ENCODE results near the gene SAP30BP.
"Not testable (repeated sequence)": the region's sequence is repeated elsewhere in the genome, so short reads cannot be mapped to it uniquely, and the experiment has no call there.

Gene SAP30BP

GRCh38 chr17:75634754-75635609, 32.2 kb upstream of the SAP30BP start:
- DNase-seq: no peak

GRCh38 chr17:75635610-75636202, 31.4 kb upstream of the SAP30BP start:
- no peak for DNase-seq

DNA sequence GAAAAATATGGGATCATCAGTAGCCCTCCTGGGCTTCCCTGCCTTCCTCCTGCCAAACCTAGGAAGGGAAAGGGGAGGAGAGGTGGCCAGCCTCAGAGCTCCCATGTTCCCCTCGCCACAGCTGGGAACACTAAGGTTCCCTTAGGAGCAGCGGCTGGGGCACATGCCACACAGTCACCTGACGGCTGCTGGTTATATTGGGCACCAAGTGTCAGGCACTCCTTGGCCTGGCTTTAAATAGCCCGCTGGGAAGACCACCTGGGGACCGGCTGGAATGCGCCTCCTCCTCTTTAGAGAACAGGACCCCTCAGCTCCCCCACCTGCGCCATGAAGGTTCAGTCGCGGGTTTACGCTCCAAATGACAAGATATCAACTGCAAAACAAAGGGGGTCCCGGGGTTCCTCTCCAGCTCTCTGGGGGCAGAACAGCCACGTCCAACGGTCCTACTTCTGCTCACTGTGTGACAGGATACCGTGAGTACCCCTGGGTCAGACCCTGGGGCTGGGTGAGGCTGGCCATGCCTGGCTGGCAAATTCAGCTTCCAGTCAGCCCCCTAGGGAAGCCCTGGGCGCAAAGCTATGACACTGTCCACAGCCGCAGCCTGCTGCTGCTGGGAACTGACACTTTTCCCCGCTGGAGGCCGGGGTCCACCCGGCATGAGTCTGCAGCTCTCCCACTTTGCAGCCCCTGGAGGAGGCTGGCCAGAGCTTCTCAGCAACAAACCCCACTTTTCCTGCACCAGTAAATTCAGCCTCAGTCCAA, 30.6 kb upstream of the SAP30BP start:
- no peak for DNase-seq

GRCh38 chr17:75637143-75637538, 30.0 kb upstream of the SAP30BP start:
- no peak for DNase-seq

DNA sequence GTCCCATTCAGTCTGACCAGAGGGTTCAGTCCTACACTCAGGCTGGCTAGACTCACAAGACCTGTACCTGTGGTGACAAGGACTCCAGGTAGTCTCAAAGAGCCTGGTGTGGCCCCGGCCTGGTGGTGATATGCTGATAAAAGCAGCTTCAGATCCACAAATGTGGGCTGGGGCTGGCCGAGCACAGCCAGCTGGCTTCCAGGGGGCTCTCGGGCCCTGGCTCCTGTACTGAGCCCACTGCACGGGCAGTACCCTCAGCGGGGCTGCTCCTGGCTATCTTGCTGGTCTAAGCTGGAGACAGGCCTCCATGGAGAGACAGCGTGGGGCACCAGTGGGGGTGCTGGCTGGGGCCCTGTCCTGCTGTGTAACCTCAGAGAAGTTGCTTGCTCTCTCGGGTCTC, 29.6 kb upstream of the SAP30BP start:
- DNase-seq: no peak

GRCh38 chr17:75638039-75638438, 29.1 kb upstream of the SAP30BP start:
- not testable (repeated sequence) for DNase-seq

DNA sequence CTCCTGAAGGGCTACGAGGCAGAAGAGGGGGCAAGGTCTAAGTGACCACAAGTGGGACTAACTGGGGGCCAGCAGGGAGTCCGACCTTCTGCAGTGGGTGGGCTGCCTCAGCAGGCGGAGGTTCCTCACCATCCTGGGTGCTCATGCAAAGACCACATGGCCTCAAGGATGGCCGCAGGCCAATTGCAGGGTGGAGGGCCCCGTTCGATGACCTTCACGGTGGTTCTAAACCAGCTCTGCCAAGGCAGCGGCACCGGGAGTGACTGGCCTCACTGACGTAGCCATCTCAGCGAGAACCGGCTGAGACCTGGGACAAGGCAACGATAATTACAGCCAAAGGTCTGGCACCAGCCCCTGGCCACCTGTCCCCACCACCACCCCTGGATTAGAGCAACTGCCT, 28.2 kb upstream of the SAP30BP start:
- DNase-seq: no peak

- DNase-seq: no peak
Observed at GRCh38 chr17:75639327-75639726, 27.8 kb upstream of the SAP30BP start.

DNA sequence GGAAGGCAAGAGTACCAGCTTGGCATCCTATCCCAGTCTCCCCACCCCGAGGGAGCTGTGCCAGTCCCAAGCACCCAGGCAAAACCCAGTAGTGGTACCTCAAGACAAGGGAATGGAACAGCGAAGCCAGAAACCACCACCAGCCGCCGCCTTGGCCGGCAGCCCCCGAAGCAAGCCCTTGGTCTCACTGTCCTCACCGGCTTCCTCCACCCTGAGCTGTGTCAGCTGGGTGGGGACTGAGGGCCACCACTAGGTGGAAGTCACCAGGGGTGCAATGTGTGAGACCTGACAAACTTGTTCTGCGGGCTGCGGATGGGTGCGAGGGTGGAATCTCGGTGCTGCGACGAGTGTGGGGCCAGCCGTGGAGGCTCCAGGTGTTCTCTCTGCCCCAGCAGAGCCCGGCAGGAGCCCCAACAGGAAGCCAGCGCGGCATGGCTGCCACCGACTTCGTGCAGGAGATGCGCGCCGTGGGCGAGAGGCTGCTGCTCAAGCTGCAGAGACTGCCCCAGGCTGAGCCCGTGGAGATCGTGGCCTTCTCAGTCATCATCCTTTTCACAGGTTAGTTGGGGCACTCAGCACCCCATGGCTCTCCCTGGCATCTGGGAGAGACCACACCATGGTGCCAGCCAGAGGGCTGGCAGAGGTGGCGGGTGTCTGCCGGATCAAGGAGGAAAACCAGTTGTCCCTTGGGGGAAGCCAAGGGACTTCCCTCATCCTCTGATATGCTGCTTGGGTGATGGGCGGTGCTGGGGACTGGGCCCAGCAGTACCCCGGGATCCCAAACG, 27.2 kb upstream of the SAP30BP start:
- no peak for DNase-seq

DNA sequence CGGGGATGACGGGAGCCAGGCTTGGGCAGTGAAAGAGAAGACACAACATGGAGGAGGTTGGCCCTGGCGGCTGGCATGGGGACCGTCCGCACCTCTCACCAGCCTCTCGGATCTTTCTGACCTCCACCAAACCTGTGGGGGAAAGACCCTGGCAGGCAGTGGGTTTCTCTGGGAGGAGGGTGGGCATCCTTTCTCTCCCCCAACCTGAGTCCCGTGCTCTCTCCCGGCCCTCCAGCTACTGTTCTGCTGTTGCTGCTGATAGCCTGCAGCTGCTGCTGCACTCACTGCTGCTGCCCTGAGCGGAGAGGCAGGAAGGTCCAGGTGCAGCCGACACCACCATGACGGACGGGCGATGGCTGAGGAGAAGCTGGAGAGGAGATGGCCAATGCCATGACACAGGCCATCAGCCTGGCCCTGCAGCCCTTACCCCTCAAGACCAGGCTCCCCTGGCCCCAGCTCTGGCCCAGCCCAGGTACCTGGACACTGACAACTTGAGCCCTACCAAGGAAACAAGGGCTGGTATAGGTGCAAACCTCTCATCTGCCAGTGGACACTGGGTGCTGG, 26.5 kb upstream of the SAP30BP start:
- no peak for DNase-seq

- DNase-seq: no peak
Observed at GRCh38 chr17:75641343-75641742, 25.8 kb upstream of the SAP30BP start.

DNA sequence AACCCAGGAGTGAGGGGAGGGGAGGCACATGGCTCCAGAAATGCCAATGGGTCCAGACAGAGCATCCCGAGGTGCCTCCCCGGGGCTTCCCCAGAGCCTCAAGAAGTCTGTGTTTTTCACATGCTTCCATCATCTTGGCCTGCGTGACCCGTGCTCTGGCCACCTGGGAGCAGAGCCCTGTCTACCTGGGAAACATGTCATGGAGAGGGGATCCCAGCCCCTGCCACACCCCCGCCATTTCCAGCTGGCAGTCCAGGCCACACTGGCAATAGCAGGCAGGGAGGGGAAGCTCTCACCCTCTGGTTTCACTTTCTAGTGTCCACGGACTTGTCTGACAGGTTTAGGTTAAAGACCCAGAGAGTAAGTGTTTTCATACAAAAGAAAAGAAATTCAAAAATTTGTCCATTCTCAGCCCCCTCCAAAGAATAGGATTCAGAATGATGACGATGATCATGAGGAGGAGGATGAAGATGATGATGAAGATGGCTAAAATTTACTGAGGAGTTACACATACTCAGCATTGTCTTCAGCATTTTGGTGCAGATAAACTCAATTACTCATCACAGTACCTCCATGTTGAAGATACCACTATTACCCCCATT, 24.9 kb upstream of the SAP30BP start:
- DNase-seq: no peak

- DNase-seq: no peak
Observed at GRCh38 chr17:75642784-75643642, 24.1 kb upstream of the SAP30BP start.

DNA sequence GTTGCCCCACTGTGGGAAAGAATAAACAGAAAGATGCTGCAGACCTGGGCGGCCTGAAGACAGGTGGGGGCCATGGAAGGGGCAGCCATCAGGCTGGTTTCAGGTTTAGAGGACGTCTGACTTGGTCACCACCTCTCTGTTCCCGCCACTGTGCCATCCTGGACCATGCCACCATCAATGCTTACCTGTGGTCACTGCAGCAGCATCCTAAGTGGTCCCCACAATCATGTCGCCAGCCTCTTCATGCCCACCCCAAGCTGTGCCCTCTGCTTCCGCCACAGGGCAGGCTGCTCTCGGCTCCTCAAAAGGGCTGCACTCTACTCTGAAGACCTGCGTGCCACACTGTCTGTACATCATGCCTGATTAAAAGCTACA, 23.5 kb upstream of the SAP30BP start:
- no peak for DNase-seq

DNA sequence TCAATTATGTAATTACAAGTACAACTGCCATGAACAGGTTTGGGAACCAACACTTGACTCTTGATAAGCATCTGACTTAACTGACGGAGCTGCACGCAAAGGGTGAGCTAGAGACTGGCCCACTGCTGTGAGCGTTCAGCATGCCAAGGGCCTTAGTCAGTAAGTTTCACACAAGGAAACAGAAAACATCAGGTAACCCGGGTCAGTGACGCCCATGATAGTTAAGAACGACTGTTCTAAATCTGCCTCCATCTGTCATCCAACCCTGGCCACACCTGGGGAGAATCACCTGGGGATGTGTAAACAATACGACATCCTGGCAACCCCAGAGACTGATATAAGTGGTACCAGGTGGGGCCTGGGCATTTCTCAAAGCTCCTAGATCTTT, 21.6 kb upstream of the SAP30BP start:
- no peak for DNase-seq

GRCh38 chr17:75645889-75646637, 21.1 kb upstream of the SAP30BP start:
- DNase-seq: no peak

DNA sequence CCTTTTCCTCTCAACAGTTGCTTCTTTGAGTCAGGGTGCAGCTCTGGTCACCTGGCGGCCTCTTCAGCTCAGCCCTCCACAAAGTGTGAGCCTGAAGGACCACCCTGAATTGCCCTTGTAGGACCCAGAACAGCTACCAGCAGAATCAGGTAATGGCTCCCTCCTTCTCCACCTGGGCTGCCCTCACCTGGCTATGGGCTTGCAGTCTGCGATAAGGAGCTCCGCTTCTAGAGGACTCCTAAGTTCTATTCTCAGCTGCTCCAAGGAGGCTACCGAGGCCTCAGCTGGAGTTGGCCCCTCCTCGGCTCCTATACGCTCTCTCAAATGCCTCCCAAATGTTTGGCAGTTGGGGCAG, 20.5 kb upstream of the SAP30BP start:
- DNase-seq: no peak

GRCh38 chr17:75647061-75647460, 20.1 kb upstream of the SAP30BP start:
- DNase-seq: no peak

DNA sequence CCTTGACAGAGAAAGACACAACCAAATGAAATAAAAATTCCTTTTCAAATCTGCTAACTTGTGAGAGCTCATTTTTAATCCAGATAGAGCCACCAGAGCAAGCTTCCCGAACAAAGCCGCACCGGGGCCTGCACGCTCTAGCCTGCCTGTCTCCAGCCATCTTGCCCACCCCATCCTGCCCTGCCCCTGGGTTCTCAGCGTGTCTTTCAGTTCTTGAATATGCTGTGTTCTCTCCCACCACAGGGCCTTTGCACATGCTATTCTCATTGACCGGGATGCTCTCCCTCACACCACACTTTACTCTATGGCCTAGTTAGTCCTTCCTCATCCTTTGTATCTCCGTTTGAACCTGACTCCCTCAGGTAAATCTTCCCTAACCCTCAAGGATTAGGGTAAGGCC, 19.2 kb upstream of the SAP30BP start:
- DNase-seq: no peak

DNA sequence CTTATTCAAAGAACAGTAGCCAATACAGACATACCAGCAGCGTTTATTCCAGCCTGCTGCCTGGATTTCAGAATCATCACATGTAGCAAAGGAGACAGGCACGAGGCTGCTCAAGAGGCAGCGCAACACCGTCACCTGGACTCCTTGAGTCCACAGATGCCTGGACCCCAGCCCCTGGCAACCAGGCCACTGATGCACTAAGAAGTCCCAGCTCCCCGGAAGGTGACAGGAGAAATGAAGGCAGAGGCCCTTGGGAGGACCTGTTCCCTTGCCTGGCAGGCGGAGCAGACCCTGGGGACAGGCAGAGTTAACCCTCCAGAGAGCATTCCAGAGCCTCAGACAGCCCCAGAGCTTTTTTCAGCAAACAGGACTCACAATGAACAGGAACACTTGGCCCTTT, 17.5 kb upstream of the SAP30BP start:
- DNase-seq: no peak

DNA sequence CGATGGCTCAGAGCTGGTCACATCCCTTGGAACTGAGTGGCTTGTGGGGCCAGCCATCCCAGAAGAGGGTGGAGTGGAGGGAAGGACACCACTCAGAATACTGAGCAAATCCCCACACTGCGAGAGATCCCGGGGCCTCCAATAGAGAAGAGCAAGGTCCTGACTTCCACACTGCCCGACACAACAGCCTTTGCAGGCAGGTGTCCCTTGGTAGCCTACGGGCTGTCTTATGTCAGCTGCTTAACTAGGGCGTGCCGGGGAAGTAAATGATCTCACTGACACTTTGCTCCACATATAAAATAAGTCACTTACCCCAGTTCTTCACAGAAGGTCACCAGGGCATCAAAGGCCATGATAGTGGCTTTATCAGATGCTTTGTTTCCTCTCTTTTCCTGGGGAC, 16.3 kb upstream of the SAP30BP start:
- DNase-seq: no peak

Data from stimulated activated CD4-positive, alpha-beta T cell treated with anti-CD3 and anti-CD28 coated beads, Interleukin-15, amount 100 ng/mL, for 24 hours (primary cell).